Spinal cord (tissue), 10 donors: Measurements from ENCODE around the gene ICAM3. TPM values are rescaled to one million over a fixed set of nuclear protein-coding genes. Genes with fewer than 3 reads are reported as not detected.
A peak's percentile ranks its signal among the peaks of the same experiment; 100 is the strongest.

Source experiments
- DNase-seq, 6 donors: peaks; one replicate each; pipeline versions ENCODE4 v3.0.0 to v3.0.0-alpha.2; 2013 to 2015; ENCODE audit warnings: low spot score in 6 of 6, low read depth in 4 of 6
- H3K27ac ChIP-seq: one replicate; pipeline ENCODE4 v1.5.1; 2013; ENCODE audit warnings: low read depth, low read length, control low read depth
- H3K27me3 ChIP-seq: one replicate; pipeline ENCODE4 v1.6.1; 2013; ENCODE audit warnings: low read length; ENCODE audit not compliant: control insufficient read depth, insufficient read depth
- H3K36me3 ChIP-seq: one replicate; pipeline ENCODE4 v1.6.1; 2013; ENCODE audit warnings: low read length; ENCODE audit not compliant: control insufficient read depth, insufficient read depth
- H3K4me1 ChIP-seq: one replicate; pipeline ENCODE4 v1.6.1; 2013; ENCODE audit warnings: low read length; ENCODE audit not compliant: control insufficient read depth, insufficient read depth
- H3K4me3 ChIP-seq: one replicate; pipeline ENCODE4 v1.5.1; 2013; ENCODE audit warnings: low read depth, low read length, control low read depth
- H3K9me3 ChIP-seq: one replicate; pipeline ENCODE4 v1.6.1; 2013; ENCODE audit warnings: low read length; ENCODE audit not compliant: control insufficient read depth, insufficient read depth
- WGBS: methylation state at CpG from one replicate; pipeline ENCODE4 v1.1.5; 2013; ENCODE audit warnings: missing lambda C conversion rate; ENCODE audit not compliant: insufficient coverage; 5-methylcytosine and 5-hydroxymethylcytosine counted together
- polyA plus RNA-seq, 2 donors: library from polyadenylated mRNA; unstranded; fragments of 120-200 nt; gene quantifications; one replicate each; pipeline ENCODE4 v1.2.1, GENCODE V29; 2013; ENCODE audit not compliant: insufficient read length in 2 of 2
- total RNA-seq, 2 donors: library from RNA; depleted of rRNA in 1 of 2; stranded (reverse); fragments of 120-200 nt in 1 of 2; fragments of >200 nt in 1 of 2; gene quantifications; one replicate each; pipeline versions ENCODE4 v1.2.3 to v1.2.4, GENCODE V29; 2013 to 2014
- donor health status: healthy.

ICAM3 gene
- total and polyA plus RNA-seq, 4 donors, result 3.8 to 8.7 (median 5.0) TPM

DNA sequence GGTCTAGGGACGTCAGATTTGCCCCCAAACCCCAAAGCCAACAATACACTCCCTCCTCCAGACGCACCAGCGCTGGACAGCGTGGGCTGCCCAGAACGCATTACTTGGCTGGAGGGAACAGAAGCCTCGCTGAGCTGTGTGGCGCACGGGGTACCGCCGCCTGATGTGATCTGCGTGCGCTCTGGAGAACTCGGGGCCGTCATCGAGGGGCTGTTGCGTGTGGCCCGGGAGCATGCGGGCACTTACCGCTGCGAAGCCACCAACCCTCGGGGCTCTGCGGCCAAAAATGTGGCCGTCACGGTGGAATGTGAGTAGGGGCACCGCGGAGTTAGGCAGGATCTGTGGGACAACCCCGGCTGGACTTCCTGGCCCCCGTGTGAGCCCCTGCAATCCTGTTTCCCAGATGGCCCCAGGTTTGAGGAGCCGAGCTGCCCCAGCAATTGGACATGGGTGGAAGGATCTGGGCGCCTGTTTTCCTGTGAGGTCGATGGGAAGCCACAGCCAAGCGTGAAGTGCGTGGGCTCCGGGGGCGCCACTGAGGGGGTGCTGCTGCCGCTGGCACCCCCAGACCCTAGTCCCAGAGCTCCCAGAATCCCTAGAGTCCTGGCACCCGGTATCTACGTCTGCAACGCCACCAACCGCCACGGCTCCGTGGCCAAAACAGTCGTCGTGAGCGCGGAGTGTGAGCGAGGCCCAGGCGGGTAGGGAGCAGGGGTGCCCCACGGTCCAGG lies 45.6 kb downstream of the ICAM3 start:
- no peaks in the 10 kb centered on the region for H3K9me3 ChIP-seq
- H3K27ac ChIP-seq, result no peak overlapping the region
- peaks cover 9% of the 10 kb centered on the region for H3K36me3 ChIP-seq
- peaks cover 89% of the 10 kb centered on the region for H3K27me3 ChIP-seq
- H3K4me3 ChIP-seq, result no peak overlapping the region
- 20% methylated on average over 49 of the region's 49 CpGs for WGBS
- DNase-seq, result no peak
- peaks cover 63% of the 10 kb centered on the region for H3K4me1 ChIP-seq

DNA sequence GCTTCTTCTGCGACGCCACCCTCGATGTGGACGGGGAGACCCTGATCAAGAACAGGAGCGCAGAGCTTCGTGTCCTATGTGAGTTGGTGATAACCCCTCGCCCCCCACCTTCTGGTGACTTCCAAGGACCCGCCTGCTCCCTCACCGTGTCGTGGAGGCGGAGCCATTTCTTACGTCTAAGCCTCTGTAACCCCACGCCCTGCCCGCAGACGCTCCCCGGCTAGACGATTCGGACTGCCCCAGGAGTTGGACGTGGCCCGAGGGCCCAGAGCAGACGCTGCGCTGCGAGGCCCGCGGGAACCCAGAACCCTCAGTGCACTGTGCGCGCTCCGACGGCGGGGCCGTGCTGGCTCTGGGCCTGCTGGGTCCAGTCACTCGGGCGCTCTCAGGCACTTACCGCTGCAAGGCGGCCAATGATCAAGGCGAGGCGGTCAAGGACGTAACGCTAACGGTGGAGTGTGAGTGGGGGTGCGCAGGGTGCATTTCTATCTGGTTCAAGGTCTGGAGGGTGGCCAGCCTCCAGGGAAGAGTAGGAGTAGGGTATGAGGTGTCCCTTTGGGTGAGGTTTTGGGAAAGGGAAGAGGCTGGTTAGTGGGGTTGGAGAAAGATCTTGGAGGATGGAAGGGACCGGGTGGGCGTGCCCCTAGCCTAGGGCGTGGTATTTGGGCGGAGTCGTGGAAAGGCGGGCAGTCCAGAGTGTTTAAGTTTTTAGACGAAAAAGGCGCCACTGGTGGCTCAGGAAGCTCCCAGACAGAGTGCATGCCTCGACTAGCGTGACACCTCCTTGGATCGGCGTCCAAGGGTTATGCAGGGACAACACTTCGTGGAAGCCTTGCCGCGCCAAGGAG lies 46.4 kb downstream of the ICAM3 start:
- WGBS, result 16% methylated on average over 56 of the region's 56 CpGs
- Histone ChIP-seq H3K9me3 (no peaks in the 10 kb centered on the region), H3K27ac (no peak overlapping the region), H3K27me3 (peaks cover 95% of the 10 kb centered on the region), H3K4me1 (peaks cover 67% of the 10 kb centered on the region), H3K4me3 (no peak overlapping the region), H3K36me3 (peaks cover 9% of the 10 kb centered on the region)
- DNase-seq, result no peak

DNA sequence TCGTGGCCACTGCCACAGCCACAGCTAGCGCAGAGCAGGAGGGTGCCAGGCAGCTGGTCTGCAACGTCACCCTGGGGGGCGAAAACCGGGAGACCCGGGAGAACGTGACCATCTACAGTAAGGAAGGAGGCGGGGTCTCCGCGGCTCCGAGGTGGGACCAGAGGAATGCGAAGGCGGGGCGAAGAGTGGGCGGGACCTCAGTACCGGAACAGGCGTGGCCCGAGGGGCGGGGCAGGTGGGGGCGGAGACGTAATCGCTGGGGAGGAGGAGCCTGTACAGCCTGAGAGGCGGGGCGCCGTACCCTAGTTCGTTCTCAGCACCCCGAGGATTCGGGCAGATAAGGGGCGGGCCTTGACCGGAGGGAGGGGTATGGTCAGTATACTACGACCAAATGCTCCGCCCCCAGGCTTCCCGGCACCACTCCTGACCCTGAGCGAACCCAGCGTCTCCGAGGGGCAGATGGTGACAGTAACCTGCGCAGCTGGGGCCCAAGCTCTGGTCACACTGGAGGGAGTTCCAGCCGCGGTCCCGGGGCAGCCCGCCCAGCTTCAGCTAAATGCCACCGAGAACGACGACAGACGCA lies 47.1 kb downstream of the ICAM3 start:
- Histone ChIP-seq H3K36me3 (peaks cover 9% of the 10 kb centered on the region), H3K4me1 (peaks cover 71% of the 10 kb centered on the region), H3K27ac (no peak overlapping the region), H3K27me3 (peaks cover 97% of the 10 kb centered on the region), H3K4me3 (peak overlapping the region; percentile 18), H3K9me3 (no peaks in the 10 kb centered on the region)
- peak in 1 of 6 donors; percentile 66 for DNase-seq
- under 1% methylated on average over 39 of the region's 45 CpGs for WGBS

DNA sequence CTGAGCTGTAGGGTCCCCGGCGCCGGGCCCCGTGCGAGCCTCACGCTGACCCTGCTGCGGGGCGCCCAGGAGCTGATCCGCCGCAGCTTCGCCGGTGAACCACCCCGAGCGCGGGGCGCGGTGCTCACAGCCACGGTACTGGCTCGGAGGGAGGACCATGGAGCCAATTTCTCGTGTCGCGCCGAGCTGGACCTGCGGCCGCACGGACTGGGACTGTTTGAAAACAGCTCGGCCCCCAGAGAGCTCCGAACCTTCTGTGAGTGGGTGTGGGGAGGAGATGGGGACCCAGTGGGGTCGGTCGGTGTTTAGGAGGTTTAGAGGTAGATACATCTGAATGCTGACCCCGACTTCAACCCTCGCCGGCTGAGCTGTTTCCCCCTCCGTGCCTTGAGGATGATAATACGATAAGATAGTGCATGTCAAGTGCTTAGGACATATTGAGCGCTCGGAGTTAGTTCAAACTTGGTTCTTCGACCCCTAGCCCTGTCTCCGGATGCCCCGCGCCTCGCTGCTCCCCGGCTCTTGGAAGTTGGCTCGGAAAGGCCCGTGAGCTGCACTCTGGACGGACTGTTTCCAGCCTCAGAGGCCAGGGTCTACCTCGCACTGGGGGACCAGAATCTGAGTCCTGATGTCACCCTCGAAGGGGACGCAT lies 47.7 kb downstream of the ICAM3 start:
- H3K4me1 ChIP-seq, result peaks cover 77% of the 10 kb centered on the region
- no peaks in the 10 kb centered on the region for H3K9me3 ChIP-seq
- H3K27ac ChIP-seq, result no peak overlapping the region
- peaks cover 100% of the 10 kb centered on the region for H3K27me3 ChIP-seq
- 3% methylated on average over 49 of the region's 49 CpGs for WGBS
- peaks cover 9% of the 10 kb centered on the region for H3K36me3 ChIP-seq
- H3K4me3 ChIP-seq, result peak overlapping the region; percentile 18
- DNase-seq, result no peak

DNA sequence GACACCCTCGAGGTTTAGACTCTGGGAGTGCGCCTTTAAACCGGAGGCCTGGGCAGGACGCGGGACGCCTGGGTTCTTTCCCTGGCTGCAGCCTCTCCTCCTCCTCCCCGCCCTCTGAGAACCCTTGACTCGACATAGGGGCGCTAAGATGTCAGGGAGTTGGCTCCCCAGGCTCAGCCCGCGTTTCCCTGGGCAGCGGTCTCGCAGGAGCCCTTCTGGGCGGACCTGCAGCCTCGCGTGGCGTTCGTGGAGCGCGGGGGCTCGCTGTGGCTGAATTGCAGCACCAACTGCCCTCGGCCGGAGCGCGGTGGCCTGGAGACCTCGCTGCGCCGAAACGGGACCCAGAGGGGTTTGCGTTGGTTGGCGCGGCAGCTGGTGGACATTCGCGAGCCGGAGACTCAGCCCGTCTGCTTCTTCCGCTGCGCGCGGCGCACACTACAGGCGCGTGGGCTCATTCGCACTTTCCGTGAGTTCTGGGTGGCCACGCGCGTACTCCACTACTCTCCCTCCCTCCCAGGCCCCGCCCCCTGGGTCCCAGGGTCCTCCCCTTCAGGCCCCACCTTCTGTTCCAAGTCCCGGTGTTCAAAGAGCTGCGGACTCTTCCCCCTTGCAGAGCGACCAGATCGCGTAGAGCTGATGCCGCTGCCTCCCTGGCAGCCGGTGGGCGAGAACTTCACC lies 48.4 kb downstream of the ICAM3 start:
- Histone ChIP-seq H3K27me3 (peaks cover 97% of the 10 kb centered on the region), H3K27ac (no peak overlapping the region), H3K4me3 (no peak overlapping the region), H3K4me1 (peaks cover 72% of the 10 kb centered on the region), H3K9me3 (no peaks in the 10 kb centered on the region), H3K36me3 (peaks cover 9% of the 10 kb centered on the region)
- DNase-seq, result peak in 1 of 6 donors; percentile 26
- WGBS, result under 1% methylated on average over 57 of the region's 57 CpGs

DNA sequence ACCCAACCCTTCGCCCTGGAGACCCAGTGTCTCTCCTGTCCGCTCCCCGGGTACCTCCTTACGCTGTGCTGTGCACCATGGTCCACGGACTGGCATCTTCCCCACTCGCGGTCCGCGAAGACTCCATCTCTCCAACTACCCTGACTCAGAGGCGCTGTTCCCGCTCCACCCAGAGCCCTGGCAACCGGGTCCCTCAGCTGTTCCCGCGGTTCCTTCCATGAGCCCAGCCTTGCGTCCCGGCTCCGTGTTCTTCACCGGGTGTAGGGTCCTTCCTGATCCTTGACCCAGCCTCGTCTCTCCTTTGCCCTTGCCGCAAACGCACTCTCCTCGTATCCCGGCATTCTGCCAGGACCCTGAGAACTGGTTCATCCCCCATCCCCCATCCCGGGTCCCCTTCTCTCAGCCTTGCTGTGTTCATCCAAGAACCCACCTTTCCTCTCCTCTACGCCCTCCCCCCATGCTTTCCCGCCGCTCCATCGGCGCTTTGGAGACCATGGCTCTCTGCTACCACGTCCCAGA lies 49.0 kb downstream of the ICAM3 start:
- DNase-seq, result no peak
- under 1% methylated on average over 30 of the region's 30 CpGs for WGBS
- H3K9me3 ChIP-seq, result no peaks in the 10 kb centered on the region
- H3K4me1 ChIP-seq, result peaks cover 66% of the 10 kb centered on the region
- H3K27me3 ChIP-seq, result peaks cover 92% of the 10 kb centered on the region
- H3K4me3 ChIP-seq, result peak overlapping the region; percentile 9
- peaks cover 9% of the 10 kb centered on the region for H3K36me3 ChIP-seq
- no peak overlapping the region for H3K27ac ChIP-seq

DNA sequence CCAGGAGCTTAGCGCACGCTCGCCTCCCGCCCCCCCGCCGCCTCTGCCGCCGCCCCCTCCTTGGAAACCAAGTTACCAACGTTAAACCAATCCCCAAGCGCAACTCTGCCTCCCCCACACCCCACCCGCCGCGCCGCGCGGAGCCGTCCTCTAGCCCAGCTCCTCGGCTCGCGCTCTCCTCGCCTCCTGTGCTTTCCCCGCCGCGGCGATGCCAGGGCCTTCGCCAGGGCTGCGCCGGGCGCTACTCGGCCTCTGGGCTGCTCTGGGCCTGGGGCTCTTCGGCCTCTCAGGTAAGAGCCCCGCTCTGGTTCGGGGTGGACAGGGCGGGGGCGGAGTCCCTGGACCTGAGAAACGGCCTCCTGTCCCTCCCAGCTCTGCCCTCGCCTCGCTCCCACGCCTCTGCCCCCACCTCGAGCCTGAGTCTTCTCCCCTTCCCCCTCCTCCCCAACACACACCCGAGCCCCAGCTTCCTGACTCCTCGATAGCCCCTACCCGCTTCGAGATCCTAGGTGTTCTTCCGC lies 49.5 kb downstream of the ICAM3 start, which contains the start of gene ICAM5:
ICAM5 (plus strand) TSS at position 117 of the 521 bp plus-strand sequence; CDS start at position 209, 92 bp downstream.
- Histone ChIP-seq H3K4me3 (peak within 1 kb of the TSS; percentile 9), H3K27ac (no peak within 1 kb of the TSS), H3K9me3 (no peaks in the 10 kb centered on the region), H3K4me1 (peaks cover 62% of the 10 kb centered on the region), H3K36me3 (peaks cover 9% of the 10 kb centered on the region), H3K27me3 (peaks cover 86% of the 10 kb centered on the region)
- WGBS, result under 1% methylated on average over 40 of the region's 45 CpGs
- DNase-seq, result no peak

DNA sequence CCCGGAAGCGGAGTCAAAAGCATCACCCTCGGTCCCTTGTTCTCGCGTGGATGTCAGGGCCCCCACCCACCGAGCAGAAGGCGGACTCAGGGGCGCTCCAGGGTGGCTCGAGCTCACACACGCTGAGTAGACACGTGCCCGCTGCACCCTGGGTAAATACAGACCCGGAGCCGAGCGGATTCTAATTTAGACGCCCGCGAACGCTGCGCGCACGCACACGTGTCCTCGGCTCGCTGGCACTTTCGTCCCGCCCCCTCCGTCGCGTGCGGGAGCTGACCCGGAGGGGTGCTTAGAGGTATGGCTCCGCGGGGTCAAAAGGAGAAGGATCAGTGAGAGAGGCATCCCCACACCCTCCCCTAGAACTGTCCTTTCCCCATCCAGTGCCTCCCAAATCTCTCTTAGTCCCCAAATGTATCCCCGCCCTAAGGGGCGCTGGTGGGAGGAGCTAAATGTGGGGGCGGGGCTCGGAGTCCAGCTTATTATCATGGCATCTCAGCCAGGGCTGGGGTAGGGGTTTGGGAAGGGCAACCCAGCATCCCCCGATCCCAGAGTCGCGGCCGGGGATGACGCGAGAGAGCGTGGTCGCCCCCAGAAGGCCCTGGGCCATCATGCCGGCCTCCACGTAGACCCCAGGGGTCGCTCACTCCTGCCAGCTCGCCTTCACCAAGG lies 50.1 kb downstream of the ICAM3 start:
- Histone ChIP-seq H3K4me3 (peak overlapping the region; percentile 9), H3K27me3 (peaks cover 80% of the 10 kb centered on the region), H3K36me3 (peaks cover 7% of the 10 kb centered on the region), H3K9me3 (no peaks in the 10 kb centered on the region), H3K4me1 (peaks cover 62% of the 10 kb centered on the region), H3K27ac (no peak overlapping the region)
- WGBS, result under 1% methylated on average over 38 of the region's 50 CpGs
- peak in 2 of 6 donors; percentile 61 to 77 for DNase-seq
